H1 (cell line): ENCODE results near the gene RNF44. TPM values are rescaled to one million over a fixed set of nuclear protein-coding genes. Genes with fewer than 3 reads are reported as not detected.

Experiments
- BCL11A ChIP-seq, 2 experiments: IDR thresholded peaks; one replicate each; pipeline ENCODE4 v1.6.1; 2011; ENCODE audit warnings: low read depth in 2 of 2, low read length in 2 of 2, mild to moderate bottlenecking in 2 of 2
- KDM5A ChIP-seq: fragments of 200-600 bp; IDR thresholded peaks from 2 replicates; pipeline ENCODE4 v1.7.1; 2012; ENCODE audit warnings: mild to moderate bottlenecking, low read length, inconsistent platforms, mixed read lengths
- POLR2A ChIP-seq, 2 experiments: IDR thresholded peaks; 1 replicate in 1 of 2; 2 replicates in 1 of 2; pipeline ENCODE4 v1.6.1; 2011; ENCODE audit warnings: low read depth in 2 of 2, low read length in 2 of 2, mild to moderate bottlenecking in 2 of 2; ENCODE audit errors: control extremely low read depth in 1 of 2
- TAF7 ChIP-seq: optimal IDR thresholded peaks from 2 replicates; pipeline ENCODE3; 2011; ENCODE audit warnings: low read depth, mild to moderate bottlenecking, inconsistent platforms, low read length, moderate library complexity, borderline replicate concordance
- polyA plus RNA-seq, 7 experiments: library from polyadenylated mRNA; depleted of rRNA in 3 of 7; stranded (reverse) in 5 of 7; unstranded in 2 of 7; fragments of >200 nt in 5 of 7; fragments of 200-250 nt in 2 of 7; gene quantifications; 1 replicate in 5 of 7; 2 replicates in 1 of 7; 4 replicates in 1 of 7; pipeline versions ENCODE4 v1.2.1 to v1.2.3, GENCODE V29; 2011 to 2013; ENCODE audit warnings: missing spikeins in 2 of 7, mixed read lengths in 2 of 7
- total RNA-seq: library from RNA; stranded (reverse); fragmentation: NEBNext Ultra II Directional; extraction: Animal tissue kit (Norgen Biotek cat#: 25700); gene quantifications from 2 replicates; pipeline ENCODE4 v1.2.1, GENCODE V29; 2021
- TF ChIP-seq, protein P1 (sequence below), 3 experiments: IDR thresholded peaks; 1 replicate in 2 of 3; 2 replicates in 1 of 3; pipeline versions ENCODE4 v1.5.1 to v1.6.1; 2011; ENCODE audit warnings: low read length in 3 of 3, mild to moderate bottlenecking in 3 of 3, inconsistent platforms in 2 of 3, low read depth in 1 of 3, moderate library complexity in 1 of 3; ENCODE audit not compliant: insufficient read depth in 1 of 3; ENCODE audit errors: control extremely low read depth in 1 of 3

RNF44 gene
- total and polyA plus RNA-seq, 2 of the 8 experiments (the other 6 are each of a cell fraction or from before 2014, with no cell fraction given): 54.7 to 164 TPM

DNA sequence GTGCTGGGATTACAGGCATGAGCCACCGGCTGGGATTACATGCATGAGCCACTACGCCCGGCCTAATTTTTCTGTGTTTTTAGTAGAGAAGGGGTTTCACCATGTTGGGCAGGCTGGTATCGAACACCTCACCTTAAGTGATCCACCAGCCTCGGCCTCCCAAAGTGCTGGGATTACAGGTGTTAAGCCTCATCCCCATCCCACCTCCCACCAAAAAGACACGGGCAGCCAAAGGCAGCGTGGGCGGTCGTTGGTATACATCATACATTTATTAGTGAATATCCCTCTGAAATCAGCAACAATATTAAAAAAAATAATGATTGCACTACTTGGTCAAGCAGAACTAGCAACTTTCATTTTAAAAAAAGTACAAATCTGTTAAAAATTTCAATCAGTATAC, 10.7 kb downstream of the RNF44 start (continued):
- TF ChIP-seq, protein P1, sequence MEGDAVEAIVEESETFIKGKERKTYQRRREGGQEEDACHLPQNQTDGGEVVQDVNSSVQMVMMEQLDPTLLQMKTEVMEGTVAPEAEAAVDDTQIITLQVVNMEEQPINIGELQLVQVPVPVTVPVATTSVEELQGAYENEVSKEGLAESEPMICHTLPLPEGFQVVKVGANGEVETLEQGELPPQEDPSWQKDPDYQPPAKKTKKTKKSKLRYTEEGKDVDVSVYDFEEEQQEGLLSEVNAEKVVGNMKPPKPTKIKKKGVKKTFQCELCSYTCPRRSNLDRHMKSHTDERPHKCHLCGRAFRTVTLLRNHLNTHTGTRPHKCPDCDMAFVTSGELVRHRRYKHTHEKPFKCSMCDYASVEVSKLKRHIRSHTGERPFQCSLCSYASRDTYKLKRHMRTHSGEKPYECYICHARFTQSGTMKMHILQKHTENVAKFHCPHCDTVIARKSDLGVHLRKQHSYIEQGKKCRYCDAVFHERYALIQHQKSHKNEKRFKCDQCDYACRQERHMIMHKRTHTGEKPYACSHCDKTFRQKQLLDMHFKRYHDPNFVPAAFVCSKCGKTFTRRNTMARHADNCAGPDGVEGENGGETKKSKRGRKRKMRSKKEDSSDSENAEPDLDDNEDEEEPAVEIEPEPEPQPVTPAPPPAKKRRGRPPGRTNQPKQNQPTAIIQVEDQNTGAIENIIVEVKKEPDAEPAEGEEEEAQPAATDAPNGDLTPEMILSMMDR (IDR thresholded peaks at IDR 0.05; ENCODE audit: control extremely low read depth in 1 of 3, insufficient read depth in 1 of 3, low read depth in 1 of 3, low read length in 3 of 3): no peak
- TF ChIP-seq POLR2A (IDR thresholded peaks at IDR 0.05; ENCODE audit: control extremely low read depth in 1 of 2, low read depth in 2 of 2, low read length in 2 of 2) (no peak), TAF7 (no peak), KDM5A (no peak), BCL11A (IDR thresholded peaks at IDR 0.05; ENCODE audit: low read depth in 2 of 2, low read length in 2 of 2) (no peak)
